B cell (primary cell): ENCODE results near the gene DYNLT1.
"Not testable (repeated sequence)": the region's sequence is repeated elsewhere in the genome, so short reads cannot be mapped to it uniquely, and the experiment has no call there.

Source experiments
- EZH2 ChIP-seq: IDR thresholded peaks from 2 replicates; pipeline ENCODE4 v1.6.1; 2012; ENCODE audit warnings: borderline replicate concordance, low read depth, mild to moderate bottlenecking, moderate library complexity, low read length; ENCODE audit not compliant: insufficient read depth, poor library complexity, severe bottlenecking
- TF ChIP-seq, protein P1 (sequence below): fragments of 200-600 bp; IDR thresholded peaks from one replicate; pipeline ENCODE4 v1.8.0; 2022; ENCODE audit warnings: antibody characterized with exemption, mild to moderate bottlenecking

DNA sequence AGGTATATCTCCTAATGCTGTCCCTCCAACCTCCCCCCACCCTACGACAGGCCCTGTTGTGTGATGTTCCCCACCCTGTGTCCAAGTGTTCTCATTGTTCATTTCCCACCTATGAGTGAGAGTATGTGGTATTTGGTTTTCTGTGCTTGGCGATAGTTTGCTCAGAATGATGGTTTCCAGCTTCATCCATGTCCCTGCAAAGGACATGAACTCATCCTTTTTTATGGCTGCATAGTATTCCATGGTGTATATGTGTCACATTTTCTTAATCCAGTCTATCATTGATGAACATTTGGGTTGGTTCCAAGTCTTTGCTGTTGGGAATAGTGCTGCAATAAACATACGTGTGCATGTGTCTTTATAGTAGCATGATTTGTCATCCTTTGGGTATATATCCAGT lies 29.9 kb downstream of the DYNLT1 start:
- TF ChIP-seq EZH2 = not testable (repeated sequence)
- TF ChIP-seq, protein P1, sequence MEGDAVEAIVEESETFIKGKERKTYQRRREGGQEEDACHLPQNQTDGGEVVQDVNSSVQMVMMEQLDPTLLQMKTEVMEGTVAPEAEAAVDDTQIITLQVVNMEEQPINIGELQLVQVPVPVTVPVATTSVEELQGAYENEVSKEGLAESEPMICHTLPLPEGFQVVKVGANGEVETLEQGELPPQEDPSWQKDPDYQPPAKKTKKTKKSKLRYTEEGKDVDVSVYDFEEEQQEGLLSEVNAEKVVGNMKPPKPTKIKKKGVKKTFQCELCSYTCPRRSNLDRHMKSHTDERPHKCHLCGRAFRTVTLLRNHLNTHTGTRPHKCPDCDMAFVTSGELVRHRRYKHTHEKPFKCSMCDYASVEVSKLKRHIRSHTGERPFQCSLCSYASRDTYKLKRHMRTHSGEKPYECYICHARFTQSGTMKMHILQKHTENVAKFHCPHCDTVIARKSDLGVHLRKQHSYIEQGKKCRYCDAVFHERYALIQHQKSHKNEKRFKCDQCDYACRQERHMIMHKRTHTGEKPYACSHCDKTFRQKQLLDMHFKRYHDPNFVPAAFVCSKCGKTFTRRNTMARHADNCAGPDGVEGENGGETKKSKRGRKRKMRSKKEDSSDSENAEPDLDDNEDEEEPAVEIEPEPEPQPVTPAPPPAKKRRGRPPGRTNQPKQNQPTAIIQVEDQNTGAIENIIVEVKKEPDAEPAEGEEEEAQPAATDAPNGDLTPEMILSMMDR = not testable (repeated sequence)
